Mucosa of gallbladder (tissue), 1 donor: Measurements from ENCODE around the gene PSD4. TPM values are rescaled to one million over a fixed set of nuclear protein-coding genes. Genes with fewer than 3 reads are reported as not detected.

ENCODE experiments used
- DNase-seq: peaks from one replicate; pipeline ENCODE4 v3.0.0-alpha.2; 2020; ENCODE audit warnings: low spot score
- total RNA-seq: library from RNA; stranded (reverse); gene quantifications from one replicate; pipeline ENCODE4 v1.2.1, GENCODE V29; 2021
- donor health status: DM: no; HTN: no; CAD: no.

The PSD4 gene
- total RNA-seq, 1 donor from 2014 or later: 70.3 TPM

GRCh38 chr2:113206251-113206650 lies 32.5 kb downstream of the PSD4 start:
- no peak for DNase-seq

- no peak for DNase-seq
Observed at GRCh38 chr2:113207021-113207420, 33.2 kb downstream of the PSD4 start.

GRCh38 chr2:113208396-113208795 lies 34.6 kb downstream of the PSD4 start:
- no peak for DNase-seq

GRCh38 chr2:113209011-113209645 lies 35.4 kb downstream of the PSD4 start:
- no peak for DNase-seq

- no peak for DNase-seq
Observed at GRCh38 chr2:113209646-113210171, 35.9 kb downstream of the PSD4 start.

GRCh38 chr2:113211226-113212105 lies 37.7 kb downstream of the PSD4 start:
- DNase-seq: no peak

- no peak for DNase-seq
Observed at GRCh38 chr2:113212245-113213060, 38.7 kb downstream of the PSD4 start.

GRCh38 chr2:113213061-113213930 lies 39.5 kb downstream of the PSD4 start:
- no peak for DNase-seq

- DNase-seq: no peak
Observed at GRCh38 chr2:113214141-113214540, 40.4 kb downstream of the PSD4 start.

GRCh38 chr2:113215056-113215455 lies 41.3 kb downstream of the PSD4 start:
- no peak for DNase-seq

- DNase-seq: no peak
Observed at GRCh38 chr2:113216321-113216720, 42.5 kb downstream of the PSD4 start.

GRCh38 chr2:113216891-113217454 lies 43.2 kb downstream of the PSD4 start:
- no peak for DNase-seq

- no peak for DNase-seq
Observed at GRCh38 chr2:113217455-113218282, 43.9 kb downstream of the PSD4 start.

- peak; percentile 83 for DNase-seq
Observed at GRCh38 chr2:113218283-113219091, 44.7 kb downstream of the PSD4 start.

GRCh38 chr2:113219092-113219441 lies 45.3 kb downstream of the PSD4 start:
- no peak for DNase-seq

- no peak for DNase-seq
Observed at GRCh38 chr2:113219525-113219888, 45.7 kb downstream of the PSD4 start.

- DNase-seq: peak; percentile 82
Observed at GRCh38 chr2:113219889-113220641, 46.3 kb downstream of the PSD4 start.

GRCh38 chr2:113220970-113221708 lies 47.4 kb downstream of the PSD4 start:
- DNase-seq: no peak
